Activated CD4-positive, alpha-beta T cell treated with anti-CD3 and anti-CD28 coated beads, Interleukin-2, Interleukin-6, amounts not matched to agents 100 ng/mL and 50 ng/mL, durations not matched to agents 16 hours and 8 hours (primary cell): Measurements from ENCODE around the gene TCP11X1.
"Not testable (repeated sequence)": the region's sequence is repeated elsewhere in the genome, so short reads cannot be mapped to it uniquely, and the experiment has no call there.

ENCODE experiments used
- DNase-seq: peaks from one replicate; pipeline ENCODE4 v3.0.0-alpha.2; 2020

TCP11X1 gene

DNA sequence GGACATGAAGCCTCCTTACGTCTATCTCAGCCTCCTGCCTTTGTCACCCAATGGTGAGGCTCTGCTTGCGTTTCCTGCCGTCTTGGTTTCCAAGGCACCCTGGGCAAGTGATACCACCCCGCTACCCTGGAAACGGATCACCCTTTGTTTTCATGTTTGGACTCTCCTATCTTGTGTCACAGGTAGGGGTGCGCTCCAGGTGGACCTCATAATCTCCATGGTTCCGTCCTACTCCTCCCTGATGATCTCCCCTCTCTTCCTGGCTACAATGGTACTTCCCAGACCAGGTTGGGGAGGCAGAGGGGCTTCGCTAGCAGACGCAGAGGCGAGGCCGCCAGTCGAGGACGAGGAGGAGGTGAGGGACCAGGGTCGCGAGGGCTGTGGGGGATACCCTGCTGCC lies at the start of gene TCP11X1:
TSS of gene TCP11X1 (plus strand) at position 316 of the 400 bp plus-strand sequence.
- DNase-seq = not testable (repeated sequence)

GRCh38 chrX:102185967-102186720 lies 29.0 kb upstream of the TCP11X1 start:
- DNase-seq = no peak

- not testable (repeated sequence) for DNase-seq
Observed at GRCh38 chrX:102207940-102208339, 7.2 kb upstream of the TCP11X1 start.

DNA sequence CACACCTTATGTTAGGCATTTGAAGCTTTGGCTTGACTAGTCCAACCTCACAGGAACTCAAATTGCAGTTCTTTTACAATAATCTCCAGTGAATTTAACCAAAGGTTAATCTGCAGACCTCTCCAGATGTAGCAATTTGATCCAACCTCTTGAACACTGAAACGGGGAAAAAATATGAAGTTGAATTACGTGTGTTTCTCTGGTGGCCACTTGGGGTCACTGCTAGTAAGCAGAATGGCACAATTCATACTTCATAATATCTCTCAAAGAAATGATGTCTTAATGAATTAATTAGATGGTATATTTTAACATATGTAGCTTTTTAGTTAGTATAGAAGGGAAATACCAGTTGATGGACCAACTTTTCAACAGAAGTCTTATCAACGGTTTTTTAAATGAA lies 1.4 kb downstream of the TCP11X1 start:
- DNase-seq = not testable (repeated sequence)

- DNase-seq = not testable (repeated sequence)
Observed at GRCh38 chrX:102235678-102236077, 20.6 kb downstream of the TCP11X1 start.

- DNase-seq = not testable (repeated sequence)
Observed at GRCh38 chrX:102240265-102240664, 25.2 kb downstream of the TCP11X1 start.

GRCh38 chrX:102246893-102247292 lies 31.8 kb downstream of the TCP11X1 start, which contains the start of gene NXF2:
Gene NXF2 (plus strand): TSS chrX:102247167. CDS start chrX:102307079, 59,912 bp downstream.
- not testable (repeated sequence) for DNase-seq

GRCh38 chrX:102272231-102272630 lies 57.1 kb downstream of the TCP11X1 start:
- not testable (repeated sequence) for DNase-seq
